Stimulated activated CD8-positive, alpha-beta memory T cell treated with anti-CD3 and anti-CD28 coated beads, Interleukin-12 subunit alpha, Interleukin-12 subunit beta, amount 100 ng/mL, for 24 hours (primary cell): ENCODE data around the gene FAM180B.
"Not testable (repeated sequence)": the region's sequence is repeated elsewhere in the genome, so short reads cannot be mapped to it uniquely, and the experiment has no call there.

Experiments
- DNase-seq: peaks from one replicate; pipeline ENCODE4 v3.0.0-alpha.2; 2020; ENCODE audit errors: extremely low read depth

The FAM180B gene

DNA sequence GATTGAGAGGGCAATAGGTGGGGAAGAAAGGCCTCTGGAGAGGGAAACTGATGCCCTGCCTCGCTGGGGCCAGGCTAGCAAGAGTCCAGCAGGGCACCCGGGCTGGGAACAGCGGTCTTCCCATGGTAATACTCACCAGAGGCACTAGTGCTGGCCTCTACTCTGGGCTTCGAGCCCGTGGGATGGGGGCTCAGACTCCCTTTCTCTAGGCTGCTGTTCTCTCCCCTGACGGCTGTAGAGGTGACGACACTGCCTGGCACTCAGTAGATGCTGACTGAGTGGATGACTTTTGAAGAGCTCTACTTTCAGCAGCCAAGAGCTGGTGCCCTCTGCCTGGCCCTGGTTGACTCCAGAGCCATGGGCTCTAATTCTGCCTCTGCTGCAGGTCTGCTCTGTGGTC is 8.6 kb downstream of the FAM180B start:
- no peak for DNase-seq

DNA sequence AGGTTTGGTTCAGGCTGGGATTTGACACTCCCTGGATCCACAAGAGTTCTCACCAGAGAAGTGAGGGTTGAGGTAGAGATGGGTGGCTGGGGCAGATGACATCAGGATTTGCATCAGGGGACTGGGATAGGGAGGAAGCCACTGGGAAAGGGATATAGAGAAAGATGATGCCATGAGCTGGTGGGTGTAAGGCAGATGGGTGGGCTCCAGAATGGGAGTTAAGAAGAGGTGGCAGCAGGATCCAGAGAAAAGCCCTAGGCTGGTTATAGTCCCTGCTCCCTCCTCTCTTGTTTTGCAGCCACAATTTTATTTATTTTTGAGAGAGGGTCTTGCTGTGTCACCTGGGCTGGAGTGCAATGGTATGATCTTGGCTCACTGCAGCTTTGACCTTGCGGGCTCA is 9.5 kb downstream of the FAM180B start:
- no peak for DNase-seq

- no peak for DNase-seq
These were observed 13.4 kb downstream of the FAM180B start for GRCh38 chr11:47599902-47600301.

DNA sequence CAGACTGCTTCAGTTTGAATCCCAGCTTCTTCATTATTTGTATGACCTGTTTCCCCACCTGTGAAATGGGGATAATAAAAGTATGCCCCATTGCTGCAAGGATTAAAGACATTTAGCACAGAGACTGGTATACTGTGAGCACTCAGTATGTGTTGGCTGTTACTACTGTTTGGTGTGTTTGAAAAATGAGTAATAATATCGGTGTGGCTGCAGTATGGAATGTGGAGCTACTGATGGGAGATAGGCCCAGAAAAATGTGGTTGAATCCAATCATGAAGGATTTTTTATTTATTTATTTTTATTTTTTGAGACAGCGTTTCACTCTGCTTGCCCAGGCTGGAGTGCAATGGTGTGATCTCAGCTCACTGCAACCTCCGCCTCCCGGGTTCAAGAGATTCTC is 16.8 kb downstream of the FAM180B start:
- DNase-seq = no peak

DNA sequence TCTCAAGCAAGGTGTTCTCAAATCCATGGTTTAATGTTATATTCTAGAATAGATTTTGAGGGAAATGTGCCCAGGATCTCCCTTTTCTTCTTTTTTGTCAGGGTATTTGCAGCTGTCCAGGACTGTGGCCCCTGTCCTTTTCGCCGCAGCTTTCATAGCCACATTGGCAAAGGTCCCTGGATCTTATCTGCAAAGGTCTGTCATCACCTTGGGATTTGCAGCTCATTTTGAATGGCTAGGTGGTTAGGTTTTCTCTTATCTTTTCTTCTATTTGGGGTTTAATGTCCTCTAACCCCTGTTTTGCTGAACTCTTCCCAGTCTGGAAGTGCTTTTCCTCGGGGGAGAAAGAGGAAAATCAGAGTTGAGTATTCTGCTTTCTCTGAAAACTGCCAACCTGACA is 19.4 kb downstream of the FAM180B start:
- DNase-seq = no peak

GRCh38 chr11:47606731-47607130 is 20.3 kb downstream of the FAM180B start:
- DNase-seq = no peak

DNA sequence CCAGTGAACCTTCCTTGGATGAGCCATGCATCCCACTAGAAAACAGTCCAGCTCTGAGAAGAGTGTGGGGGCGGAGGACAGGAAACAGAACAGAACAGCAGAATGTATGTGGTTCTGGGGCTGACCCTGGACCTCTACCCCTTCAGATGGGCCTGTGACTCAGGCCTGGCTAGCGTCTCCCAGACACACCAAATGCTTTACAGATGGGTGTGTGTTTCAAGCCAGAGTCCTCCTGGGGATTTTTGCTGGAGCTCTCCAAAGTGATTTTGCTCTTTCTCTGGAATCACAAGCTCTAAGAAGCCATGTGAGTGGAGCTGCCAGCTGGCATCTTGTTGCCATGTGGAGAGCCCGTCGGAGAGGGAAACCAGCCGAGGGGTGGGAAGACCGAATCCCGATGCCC is 20.9 kb downstream of the FAM180B start:
- DNase-seq = no peak

DNA sequence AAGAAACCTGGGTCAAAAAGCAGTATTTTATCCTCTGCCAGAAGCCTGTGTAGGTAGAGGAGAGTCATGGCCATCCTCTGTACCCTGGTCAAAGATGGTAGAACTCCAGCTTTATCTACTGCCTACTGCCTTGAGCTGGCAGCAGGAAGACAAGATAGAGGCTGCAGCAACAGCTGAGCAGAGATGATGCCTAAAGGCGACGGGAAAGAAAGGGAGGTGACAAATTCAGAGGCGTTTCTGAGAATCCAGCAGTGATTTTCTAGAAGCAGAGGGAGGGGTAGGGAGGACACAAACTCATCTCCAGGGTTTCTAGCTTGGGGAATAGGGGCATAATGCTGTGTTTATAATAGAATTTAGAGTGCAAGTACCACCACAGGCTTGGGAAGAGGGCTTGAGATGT is 23.2 kb downstream of the FAM180B start:
- no peak for DNase-seq

GRCh38 chr11:47611348-47611794 is 24.9 kb downstream of the FAM180B start:
- DNase-seq = no peak

DNA sequence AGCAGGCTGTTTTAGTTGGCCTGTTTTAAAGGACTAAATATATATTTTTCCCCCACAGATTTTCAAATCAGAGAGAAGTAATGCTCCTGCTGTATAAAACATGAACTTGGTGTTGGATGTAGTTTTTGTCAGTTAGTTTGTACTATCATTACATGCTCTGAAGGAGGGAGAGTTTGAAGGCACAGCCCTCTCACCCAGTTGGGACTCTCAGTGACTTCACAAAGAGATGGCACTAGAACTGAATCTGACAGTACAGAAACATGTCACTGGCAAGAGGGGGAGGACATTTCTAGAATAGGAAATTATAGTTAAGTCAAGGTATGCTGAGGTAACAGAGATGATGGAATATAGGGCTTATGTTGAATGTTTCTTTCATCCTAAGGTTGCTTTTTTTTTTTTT is 28.8 kb downstream of the FAM180B start:
- DNase-seq = no peak

- no peak for DNase-seq
These were observed 30.4 kb downstream of the FAM180B start for GRCh38 chr11:47616726-47617416.

- DNase-seq = no peak
These were observed 30.9 kb downstream of the FAM180B start for GRCh38 chr11:47617417-47617809.

DNA sequence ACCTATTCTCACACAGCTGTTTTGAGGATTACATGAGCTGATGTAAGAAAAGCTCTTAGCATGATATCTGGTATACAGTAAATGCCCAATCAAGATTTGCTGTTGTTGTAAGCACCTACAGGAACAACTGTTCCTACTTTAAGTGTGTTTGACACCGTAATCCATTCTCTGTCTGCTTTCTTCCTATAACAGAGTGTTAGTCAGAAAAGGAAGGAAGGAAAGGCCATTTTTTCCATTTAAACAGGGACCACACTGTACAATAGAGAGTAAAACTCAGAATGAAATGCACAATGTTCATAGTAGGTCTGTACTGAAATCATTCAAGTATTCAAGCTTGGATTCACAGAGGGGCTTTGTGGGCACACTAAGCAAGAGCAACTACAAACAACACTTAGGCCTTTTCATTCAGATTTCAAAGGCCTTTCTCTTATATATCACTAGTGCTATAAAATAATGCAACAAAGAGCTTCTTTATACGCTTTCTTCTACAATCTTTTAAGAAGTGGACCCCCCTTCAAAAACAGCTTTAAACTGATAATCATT is 34.4 kb downstream of the FAM180B start:
- DNase-seq = no peak

GRCh38 chr11:47626234-47626633 is 39.8 kb downstream of the FAM180B start:
- no peak for DNase-seq

GRCh38 chr11:47628026-47628425 is 41.5 kb downstream of the FAM180B start:
- no peak for DNase-seq

DNA sequence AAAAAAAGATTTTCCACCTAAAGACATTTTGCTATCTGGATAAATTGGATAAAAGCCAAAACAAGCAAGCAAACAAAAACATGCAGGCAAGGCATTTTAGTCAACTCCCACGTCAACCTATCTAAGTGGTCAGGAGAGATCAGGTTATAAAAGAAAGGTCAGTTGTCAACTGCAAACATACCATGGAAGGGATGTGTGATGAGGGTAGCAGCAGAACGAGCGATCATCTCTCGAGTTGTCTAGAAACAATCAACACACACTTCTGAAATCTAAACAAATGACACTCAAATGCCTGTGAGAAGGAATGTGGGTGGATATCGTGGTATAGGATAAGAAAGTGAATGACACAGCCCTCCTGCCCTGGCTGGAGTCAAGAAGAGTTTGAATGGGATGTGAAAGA is 45.0 kb downstream of the FAM180B start:
- DNase-seq = no peak

DNA sequence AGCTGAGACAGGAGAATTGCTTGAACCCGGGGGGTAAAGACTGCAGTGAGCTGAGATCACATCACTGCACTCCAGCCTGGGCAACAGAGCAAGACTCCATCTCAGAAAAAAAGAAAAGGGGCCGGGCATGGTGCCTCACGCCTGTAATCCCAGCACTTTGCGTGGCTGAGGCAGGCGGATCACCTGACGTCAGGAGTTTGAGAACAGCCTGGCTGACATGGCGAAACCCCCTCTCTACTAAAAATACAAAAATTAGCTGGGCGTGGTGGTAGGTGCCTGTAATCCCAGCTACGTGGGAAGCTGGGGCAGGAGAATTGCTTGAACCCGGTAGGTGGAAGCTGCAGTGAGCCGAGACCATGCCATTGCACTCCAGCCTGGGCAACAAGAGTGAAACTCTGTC is 49.9 kb downstream of the FAM180B start:
- DNase-seq = not testable (repeated sequence)
